Right atrium auricular region (tissue), 2 donors: ENCODE data around the gene COL13A1. TPM values are rescaled to one million over a fixed set of nuclear protein-coding genes. Genes with fewer than 3 reads are reported as not detected.

Source experiments
- DNase-seq: peaks from one replicate; pipeline ENCODE4 v3.0.0-alpha.2; 2019; ENCODE audit warnings: low spot score
- H3K27ac ChIP-seq, 2 donors: fragments of 200-600 bp; sonication (generic); 1 replicate in 1 of 2; 2 replicates in 1 of 2; pipeline ENCODE4 v1.5.1; 2016 to 2019
- H3K27me3 ChIP-seq, 2 donors: fragments of 200-600 bp; sonication (generic); one replicate each; pipeline versions ENCODE4 v1.5.1 to v1.6.0; 2017 to 2019
- H3K36me3 ChIP-seq: fragments of 200-600 bp; sonication (generic); one replicate; pipeline ENCODE4 v1.5.1; 2016
- H3K4me1 ChIP-seq, 2 donors: fragments of 200-600 bp; sonication (generic); one replicate each; pipeline versions ENCODE4 v1.5.1 to v1.6.0; 2017 to 2019
- H3K4me3 ChIP-seq, 2 donors: fragments of 200-600 bp; sonication (generic); 1 replicate in 1 of 2; 2 replicates in 1 of 2; pipeline ENCODE4 v1.5.1; 2017 to 2019; ENCODE audit warnings: mild to moderate bottlenecking in 1 of 2, moderate library complexity in 1 of 2
- H3K9me3 ChIP-seq, 2 donors: fragments of 200-600 bp; sonication (generic); one replicate each; pipeline ENCODE4 v1.5.1; 2019
- total RNA-seq, 2 donors: library from RNA; depleted of rRNA; stranded (reverse); fragments of >200 nt; gene quantifications; one replicate each; pipeline ENCODE4 v1.1.0, GENCODE V29; 2016
- TF ChIP-seq, protein P1 (sequence below), 2 donors: fragments of 200-600 bp; sonication (generic); IDR thresholded peaks; one replicate each; pipeline ENCODE4 v1.5.1; 2019; ENCODE audit warnings: antibody characterized with exemption in 2 of 2

The COL13A1 gene
- total RNA-seq, 2 donors from 2014 or later, result 5.7 to 11.8 TPM

DNA sequence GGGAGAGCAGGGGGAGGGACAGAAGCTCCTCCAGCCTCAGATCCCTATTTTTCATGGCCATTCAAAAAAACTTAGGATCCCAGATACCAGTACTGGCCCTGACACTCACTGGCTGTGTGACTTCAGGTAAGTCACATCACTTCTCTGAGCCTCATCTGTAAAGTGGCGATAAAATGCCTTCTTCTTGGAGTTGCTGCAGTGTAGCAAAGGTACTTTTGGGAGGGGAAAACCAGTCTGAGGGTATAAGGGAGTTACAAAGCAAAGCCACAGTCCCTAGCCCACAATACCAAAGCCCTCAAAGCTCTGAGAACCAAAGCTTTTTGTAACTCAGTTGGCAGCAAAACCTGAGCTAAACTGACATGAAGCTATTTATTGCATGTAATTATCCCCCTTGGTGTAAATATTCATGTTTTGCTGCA, 43.4 kb upstream of the COL13A1 start:
- TF ChIP-seq, protein P1, sequence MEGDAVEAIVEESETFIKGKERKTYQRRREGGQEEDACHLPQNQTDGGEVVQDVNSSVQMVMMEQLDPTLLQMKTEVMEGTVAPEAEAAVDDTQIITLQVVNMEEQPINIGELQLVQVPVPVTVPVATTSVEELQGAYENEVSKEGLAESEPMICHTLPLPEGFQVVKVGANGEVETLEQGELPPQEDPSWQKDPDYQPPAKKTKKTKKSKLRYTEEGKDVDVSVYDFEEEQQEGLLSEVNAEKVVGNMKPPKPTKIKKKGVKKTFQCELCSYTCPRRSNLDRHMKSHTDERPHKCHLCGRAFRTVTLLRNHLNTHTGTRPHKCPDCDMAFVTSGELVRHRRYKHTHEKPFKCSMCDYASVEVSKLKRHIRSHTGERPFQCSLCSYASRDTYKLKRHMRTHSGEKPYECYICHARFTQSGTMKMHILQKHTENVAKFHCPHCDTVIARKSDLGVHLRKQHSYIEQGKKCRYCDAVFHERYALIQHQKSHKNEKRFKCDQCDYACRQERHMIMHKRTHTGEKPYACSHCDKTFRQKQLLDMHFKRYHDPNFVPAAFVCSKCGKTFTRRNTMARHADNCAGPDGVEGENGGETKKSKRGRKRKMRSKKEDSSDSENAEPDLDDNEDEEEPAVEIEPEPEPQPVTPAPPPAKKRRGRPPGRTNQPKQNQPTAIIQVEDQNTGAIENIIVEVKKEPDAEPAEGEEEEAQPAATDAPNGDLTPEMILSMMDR (IDR thresholded peaks at IDR 0.05), result no peak
- no peaks in the 10 kb centered on the region for H3K27me3 ChIP-seq
- no peak overlapping the region for H3K4me3 ChIP-seq
- no peaks in the 10 kb centered on the region for H3K36me3 ChIP-seq
- H3K9me3 ChIP-seq, result no peaks in the 10 kb centered on the region
- no peak for DNase-seq
- no peak overlapping the region for H3K27ac ChIP-seq
- H3K4me1 ChIP-seq, result peaks cover 0 to 16% of the 10 kb centered on the region in 2 donors

DNA sequence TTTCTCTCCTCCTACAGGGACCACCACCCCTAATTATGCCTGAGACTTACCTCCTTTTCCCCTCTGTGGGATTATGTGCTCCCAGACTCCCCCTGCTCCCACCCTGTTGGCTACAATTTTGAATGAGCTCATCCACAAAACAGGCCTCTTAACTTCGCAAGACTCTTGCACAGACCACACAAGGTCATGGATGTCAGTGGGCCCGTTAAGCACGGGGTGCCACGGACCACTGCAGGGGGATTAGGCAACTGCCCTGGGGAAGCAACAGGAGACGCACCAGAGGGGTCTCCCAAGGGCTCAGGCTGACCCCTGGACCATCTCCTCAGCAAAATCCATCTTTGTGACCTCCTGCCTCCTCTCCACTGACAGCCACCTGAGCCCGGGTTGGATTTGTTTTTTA, 42.1 kb upstream of the COL13A1 start:
- no peaks in the 10 kb centered on the region for H3K27me3 ChIP-seq
- DNase-seq, result no peak
- no peak overlapping the region for H3K27ac ChIP-seq
- H3K9me3 ChIP-seq, result no peaks in the 10 kb centered on the region
- TF ChIP-seq, protein P1 (IDR thresholded peaks at IDR 0.05), result no peak
- H3K4me1 ChIP-seq, result peaks cover 0 to 16% of the 10 kb centered on the region in 2 donors
- no peak overlapping the region for H3K4me3 ChIP-seq
- no peaks in the 10 kb centered on the region for H3K36me3 ChIP-seq

DNA sequence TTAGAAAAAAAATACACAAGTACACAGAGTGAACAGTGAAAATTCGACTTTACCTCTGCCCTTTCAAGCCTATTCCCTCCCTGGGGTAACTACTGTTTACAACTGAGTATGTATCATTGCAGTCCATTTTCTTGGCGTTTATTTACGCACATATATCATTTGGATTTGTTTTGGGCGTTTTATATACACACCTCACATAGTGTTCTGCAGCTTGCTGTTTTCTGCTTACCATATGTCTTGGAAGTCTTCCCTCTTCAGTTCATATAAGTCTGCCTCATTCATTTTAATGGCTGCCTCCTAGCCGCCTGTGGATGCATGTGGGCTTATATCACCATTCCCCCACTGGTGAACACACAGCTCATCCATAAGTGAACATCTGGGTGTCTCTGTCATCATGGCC, 41.6 kb upstream of the COL13A1 start:
- no peak for DNase-seq
- Histone ChIP-seq H3K4me3 (no peak overlapping the region), H3K4me1 (peaks cover 0 to 16% of the 10 kb centered on the region in 2 donors), H3K36me3 (no peaks in the 10 kb centered on the region), H3K9me3 (no peaks in the 10 kb centered on the region), H3K27me3 (no peaks in the 10 kb centered on the region), H3K27ac (no peak overlapping the region)
- TF ChIP-seq, protein P1 (IDR thresholded peaks at IDR 0.05), result no peak

DNA sequence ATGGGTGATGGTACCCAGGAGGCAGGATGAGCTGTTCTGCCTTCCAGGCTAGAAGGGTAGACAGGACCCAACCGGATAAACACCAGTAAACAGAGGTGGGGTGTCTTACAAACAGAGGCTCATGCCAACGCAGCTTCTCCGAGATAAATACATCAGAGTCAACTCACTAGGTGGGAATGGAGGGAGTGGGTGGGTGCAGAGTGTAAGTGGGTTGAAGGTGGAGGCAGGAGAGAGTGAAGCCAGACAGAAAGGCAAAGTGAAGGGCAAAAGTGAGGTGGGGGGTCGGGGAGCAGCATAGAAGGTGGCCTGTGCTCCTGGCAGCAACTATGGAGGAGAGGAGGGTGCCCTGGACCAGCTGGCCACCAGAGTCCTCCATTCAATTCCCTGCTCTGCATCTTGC, 40.4 kb upstream of the COL13A1 start:
- Histone ChIP-seq H3K9me3 (no peaks in the 10 kb centered on the region), H3K27ac (no peak overlapping the region), H3K4me3 (no peak overlapping the region), H3K36me3 (no peaks in the 10 kb centered on the region), H3K4me1 (peaks cover 0 to 16% of the 10 kb centered on the region in 2 donors), H3K27me3 (no peaks in the 10 kb centered on the region)
- no peak for DNase-seq
- TF ChIP-seq, protein P1 (IDR thresholded peaks at IDR 0.05), result no peak

DNA sequence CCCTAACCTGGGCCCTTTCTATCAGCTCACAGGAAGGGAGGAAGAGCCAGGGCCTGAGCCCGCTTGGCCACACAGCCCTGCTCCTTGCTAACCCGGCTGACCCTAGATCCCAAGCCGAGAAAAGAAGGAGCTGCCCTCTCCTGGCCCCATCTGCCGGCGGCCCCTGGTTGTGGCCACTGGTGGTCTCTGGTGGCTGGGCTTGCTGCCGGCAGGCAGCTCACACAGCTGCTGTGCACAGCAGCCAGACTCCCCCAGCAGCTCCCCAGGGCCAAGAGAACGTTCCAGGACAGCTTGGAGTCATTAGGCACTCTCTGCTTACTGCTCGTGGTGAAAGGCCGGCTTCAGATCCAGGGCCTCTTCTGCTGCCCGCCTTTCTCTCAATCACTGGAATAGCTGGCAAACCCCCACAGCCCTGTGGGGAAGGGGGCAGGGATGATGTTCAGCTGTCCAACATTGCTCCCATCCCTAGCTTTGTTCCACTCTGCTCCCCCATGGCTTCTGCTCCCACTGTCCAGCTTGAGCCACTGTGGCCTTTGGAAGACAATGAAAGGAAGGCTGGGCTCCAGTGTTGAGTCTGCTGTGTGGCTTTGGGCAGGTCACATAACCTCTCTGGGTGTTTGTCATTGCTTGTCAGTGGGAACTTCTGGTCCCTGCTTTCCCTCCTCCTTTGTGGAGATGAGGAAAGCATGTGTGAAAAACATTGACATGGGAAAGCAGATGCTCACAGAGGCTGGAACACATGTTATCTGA, 35.4 kb upstream of the COL13A1 start:
- H3K27me3 ChIP-seq, result no peaks in the 10 kb centered on the region
- no peaks in the 10 kb centered on the region for H3K36me3 ChIP-seq
- H3K4me1 ChIP-seq, result peaks cover 0 to 22% of the 10 kb centered on the region in 2 donors
- TF ChIP-seq, protein P1 (IDR thresholded peaks at IDR 0.05), result no peak
- H3K27ac ChIP-seq, result no peak overlapping the region
- DNase-seq, result no peak
- no peaks in the 10 kb centered on the region for H3K9me3 ChIP-seq
- H3K4me3 ChIP-seq, result no peak overlapping the region

DNA sequence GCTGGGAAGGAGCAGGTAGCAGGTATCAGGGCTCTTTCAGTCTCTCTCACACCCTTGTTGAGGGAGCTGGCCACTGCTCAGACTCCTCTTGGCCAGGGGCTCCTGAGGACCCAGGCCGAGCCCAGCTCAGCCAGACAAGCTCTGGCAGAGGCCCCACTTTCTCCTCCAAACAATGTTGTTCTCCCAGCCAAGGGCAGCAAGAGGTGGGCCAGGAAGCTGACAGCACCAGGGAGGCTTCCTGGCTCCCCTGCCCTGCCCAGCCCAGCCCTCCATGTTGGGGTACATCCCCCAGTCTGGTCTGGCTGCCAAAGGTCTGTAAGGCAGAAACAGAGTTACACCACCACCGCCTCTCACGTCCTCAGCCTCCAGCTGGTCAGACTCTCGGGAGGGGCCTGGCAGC, 33.9 kb upstream of the COL13A1 start:
- TF ChIP-seq, protein P1 (IDR thresholded peaks at IDR 0.05), result no peak
- H3K36me3 ChIP-seq, result no peaks in the 10 kb centered on the region
- no peaks in the 10 kb centered on the region for H3K27me3 ChIP-seq
- H3K27ac ChIP-seq, result no peak overlapping the region
- peaks cover 0 to 2% of the 10 kb centered on the region in 2 donors for H3K9me3 ChIP-seq
- H3K4me3 ChIP-seq, result no peak overlapping the region
- no peak for DNase-seq
- peaks cover 0 to 22% of the 10 kb centered on the region in 2 donors for H3K4me1 ChIP-seq
